Spleen (tissue), 11 donors: ENCODE results near the gene KTI12. TPM values are rescaled to one million over a fixed set of nuclear protein-coding genes. Genes with fewer than 3 reads are reported as not detected.
"Not testable (repeated sequence)": the region's sequence is repeated elsewhere in the genome, so short reads cannot be mapped to it uniquely, and the experiment has no call there.

Source experiments
- DNase-seq: peaks from one replicate; pipeline ENCODE4 v3.0.0-alpha.2; 2020
- H3K27ac ChIP-seq, 8 donors: fragments of 200-600 bp; sonication (generic) in 7 of 8; 1 replicate in 4 of 8; 2 replicates in 4 of 8; pipeline versions ENCODE4 v1.5.0 to v1.8.0; 2016 to 2021; ENCODE audit warnings: inconsistent platforms in 4 of 8, mild to moderate bottlenecking in 4 of 8, moderate library complexity in 1 of 8
- H3K27me3 ChIP-seq, 7 donors: fragments of 200-600 bp; sonication (generic) in 6 of 7; replicated peaks in 1 of 7; 1 replicate in 4 of 7; 2 replicates in 3 of 7; pipeline versions ENCODE4 v1.5.0 to v1.8.0; 2016 to 2021; ENCODE audit warnings: inconsistent platforms in 3 of 7, mild to moderate bottlenecking in 1 of 7
- H3K36me3 ChIP-seq, 6 donors: fragments of 200-600 bp; sonication (generic) in 5 of 6; 1 replicate in 4 of 6; 2 replicates in 2 of 6; pipeline versions ENCODE4 v1.5.0 to v1.8.0; 2016 to 2021; ENCODE audit warnings: inconsistent platforms in 2 of 6
- H3K4me1 ChIP-seq, 6 donors: fragments of 200-600 bp; sonication (generic) in 5 of 6; 1 replicate in 3 of 6; 2 replicates in 3 of 6; pipeline versions ENCODE4 v1.5.0 to v1.8.0; 2016 to 2021; ENCODE audit warnings: inconsistent platforms in 3 of 6
- H3K4me3 ChIP-seq, 8 donors: fragments of 200-600 bp; sonication (generic) in 7 of 8; 1 replicate in 4 of 8; 2 replicates in 4 of 8; pipeline versions ENCODE4 v1.5.0 to v1.8.0; 2016 to 2021; ENCODE audit warnings: inconsistent platforms in 4 of 8, mild to moderate bottlenecking in 4 of 8, moderate library complexity in 2 of 8
- H3K9me3 ChIP-seq, 8 donors: fragments of 200-600 bp; sonication (generic) in 7 of 8; 1 replicate in 4 of 8; 2 replicates in 4 of 8; pipeline versions ENCODE4 v1.5.0 to v1.8.0; 2016 to 2021; ENCODE audit warnings: inconsistent platforms in 4 of 8
- POLR2A ChIP-seq, 3 donors: fragments of 450-650 bp; IDR thresholded peaks; one replicate each; pipeline ENCODE4 v1.5.1; 2017; ENCODE audit warnings: antibody characterized with exemption in 3 of 3, mild to moderate bottlenecking in 1 of 3
- POLR2AphosphoS5 ChIP-seq, 3 donors: sonication (generic); formaldehyde crosslinking; IDR thresholded peaks; one replicate each; pipeline ENCODE4 v1.5.1; 2017; ENCODE audit warnings: antibody characterized with exemption in 3 of 3
- WGBS, 5 donors: extraction: QIAGEN DNeasy Blood & Tissue Kit in 3 of 5; methylation state at CpG; one replicate each; pipeline versions ENCODE4 v1.1.5 to v1.1.7; 2013 to 2018; 5-methylcytosine and 5-hydroxymethylcytosine counted together
- intact Hi-C: fragments of 100-400 bp; cut with DNase I; formaldehyde crosslinking; loops from one replicate; pipeline ENCODE4 v1.15.0; 2023; ENCODE audit warnings: low total_unique reads
- polyA plus RNA-seq, 3 donors: library from polyadenylated mRNA; stranded (reverse); fragments of 200-250 nt; gene quantifications; one replicate each; pipeline ENCODE4 v1.2.1, GENCODE V29; 2013
- total RNA-seq, 7 donors: library from RNA; depleted of rRNA in 3 of 7; stranded (reverse); fragments of >200 nt in 3 of 7; fragmentation: NEBNext Ultra II Directional in 4 of 7; extraction: Animal tissue kit (Norgen Biotek cat#: 25700) in 4 of 7; gene quantifications; one replicate each; pipeline versions ENCODE4 v1.1.0 to v1.2.1, GENCODE V29; 2016 to 2021
- TF ChIP-seq, protein P1 (sequence below), 11 experiments: fragments of 200-600 bp in 7 of 11; fragments of 450-650 bp in 4 of 11; sonication (generic) in 4 of 11; IDR thresholded peaks in 8 of 11; conservative IDR thresholded peaks in 3 of 11; 1 replicate in 7 of 11; 2 replicates in 4 of 11; pipeline versions ENCODE4 v1.4.0 to v1.8.0; 2016 to 2021; ENCODE audit warnings: antibody characterized with exemption in 11 of 11, inconsistent platforms in 4 of 11, mild to moderate bottlenecking in 1 of 11
- donor health status: healthy with polysubstance abuse.
- donor health status: DM: no; HTN: no; CAD: no; lungs with moderate emphysema.
- donor health status: DM: no; HTN: no; CAD: no.
- donor health status: Bipolar disorder and iron deficiency.
- donor health status: healthy.
- donor health status: DM: no; HTN: no; CAD: no.
- donor health status: DM: yes; HTN: yes; CAD: no.

The KTI12 gene
- total and polyA plus RNA-seq, 10 donors = 7.4 to 15.7 (median 9.8) TPM

DNA sequence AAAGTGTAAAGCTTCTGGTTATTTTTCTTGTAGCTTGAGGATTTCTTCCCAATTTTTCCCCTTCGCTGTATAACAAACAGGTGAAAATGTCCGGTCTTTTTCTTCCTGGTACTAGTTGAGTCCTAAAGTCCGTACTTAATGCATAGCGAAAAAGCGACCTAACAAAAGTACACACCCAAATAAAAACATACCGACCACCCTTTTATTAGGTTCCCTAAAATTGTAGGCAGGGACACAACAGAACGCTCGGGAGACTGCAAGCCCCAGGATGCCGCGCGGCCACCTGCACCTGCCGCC lies 22.2 kb upstream of the KTI12 start:
- WGBS, 5 donors = 0% methylated on average over 8 to 12 of the region's 12 CpGs
- H3K36me3 ChIP-seq = peaks cover 0 to 41% (median 14%) of the 10 kb centered on the region in 6 donors

GRCh38 chr1:52055066-52055865 lies 21.7 kb upstream of the KTI12 start, which contains the start of gene TXNDC12:
TSS of gene TXNDC12 (minus strand) at chr1:52055191. CDS start at chr1:52055096, 95 bp downstream.
- DNase-seq = peak; percentile 93
- 0 to 1% (median 1%) methylated on average over 43 to 45 of the region's 45 CpGs for WGBS, 5 donors
- peak within 1 kb of the TSS; percentile 83 to 96 (median 93) for H3K4me3 ChIP-seq
- H3K36me3 ChIP-seq = peaks cover 0 to 41% (median 9%) of the 10 kb centered on the region in 6 donors
- no peaks in the 10 kb centered on the region for H3K27me3 ChIP-seq
- H3K4me1 ChIP-seq = peaks cover 36 to 80% (median 54%) of the 10 kb centered on the region in 6 donors
- peak within 1 kb of the TSS; percentile 90 to 95 (median 95) for H3K27ac ChIP-seq
- intact Hi-C loops = no loop called here
- TF ChIP-seq POLR2A (IDR thresholded peaks at IDR 0.05) (peak in 1 of 3 donors; percentile 31), POLR2AphosphoS5 (IDR thresholded peaks at IDR 0.05) (peak; percentile 91 to 93 (median 93))
- TF ChIP-seq, protein P1, sequence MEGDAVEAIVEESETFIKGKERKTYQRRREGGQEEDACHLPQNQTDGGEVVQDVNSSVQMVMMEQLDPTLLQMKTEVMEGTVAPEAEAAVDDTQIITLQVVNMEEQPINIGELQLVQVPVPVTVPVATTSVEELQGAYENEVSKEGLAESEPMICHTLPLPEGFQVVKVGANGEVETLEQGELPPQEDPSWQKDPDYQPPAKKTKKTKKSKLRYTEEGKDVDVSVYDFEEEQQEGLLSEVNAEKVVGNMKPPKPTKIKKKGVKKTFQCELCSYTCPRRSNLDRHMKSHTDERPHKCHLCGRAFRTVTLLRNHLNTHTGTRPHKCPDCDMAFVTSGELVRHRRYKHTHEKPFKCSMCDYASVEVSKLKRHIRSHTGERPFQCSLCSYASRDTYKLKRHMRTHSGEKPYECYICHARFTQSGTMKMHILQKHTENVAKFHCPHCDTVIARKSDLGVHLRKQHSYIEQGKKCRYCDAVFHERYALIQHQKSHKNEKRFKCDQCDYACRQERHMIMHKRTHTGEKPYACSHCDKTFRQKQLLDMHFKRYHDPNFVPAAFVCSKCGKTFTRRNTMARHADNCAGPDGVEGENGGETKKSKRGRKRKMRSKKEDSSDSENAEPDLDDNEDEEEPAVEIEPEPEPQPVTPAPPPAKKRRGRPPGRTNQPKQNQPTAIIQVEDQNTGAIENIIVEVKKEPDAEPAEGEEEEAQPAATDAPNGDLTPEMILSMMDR (IDR thresholded peaks at IDR 0.05 in 8 of 11, conservative IDR thresholded peaks at IDR 0.05 in 3 of 11) = no peak
- no peaks in the 10 kb centered on the region for H3K9me3 ChIP-seq

More for the DNA sequence above, 22.2 kb upstream of the KTI12 start:
- Histone ChIP-seq H3K9me3 (no peaks in the 10 kb centered on the region), H3K27me3 (no peaks in the 10 kb centered on the region), H3K4me1 (peaks cover 36 to 78% (median 53%) of the 10 kb centered on the region in 6 donors), H3K4me3 (peak overlapping the region; percentile 83 to 96 (median 93)), H3K27ac (peak overlapping the region; percentile 90 to 95 (median 95))
- DNase-seq = no peak
- intact Hi-C loops = no loop called here
- TF ChIP-seq, protein P1 (IDR thresholded peaks at IDR 0.05 in 8 of 11, conservative IDR thresholded peaks at IDR 0.05 in 3 of 11) = no peak
- TF ChIP-seq POLR2A (IDR thresholded peaks at IDR 0.05) = no peak
- TF ChIP-seq POLR2AphosphoS5 (IDR thresholded peaks at IDR 0.05) = no peak

GRCh38 chr1:52054496-52055065 lies 21.0 kb upstream of the KTI12 start:
- intact Hi-C loops = no loop called here
- WGBS, 5 donors = 3 to 8% (median 5%) methylated on average over 13 of the region's 13 CpGs
- H3K27me3 ChIP-seq = no peaks in the 10 kb centered on the region
- H3K36me3 ChIP-seq = peaks cover 0 to 34% (median 6%) of the 10 kb centered on the region in 6 donors
- no peaks in the 10 kb centered on the region for H3K9me3 ChIP-seq
- peaks cover 35 to 73% (median 49%) of the 10 kb centered on the region in 6 donors for H3K4me1 ChIP-seq
- no peak for TF ChIP-seq POLR2AphosphoS5 (IDR thresholded peaks at IDR 0.05)
- TF ChIP-seq, protein P1 (IDR thresholded peaks at IDR 0.05 in 8 of 11, conservative IDR thresholded peaks at IDR 0.05 in 3 of 11) = no peak
- no peak for TF ChIP-seq POLR2A (IDR thresholded peaks at IDR 0.05)
- H3K27ac ChIP-seq = peak overlapping the region; percentile 78 to 95 (median 95)
- no peak for DNase-seq
- peak overlapping the region; percentile 83 to 96 (median 93) for H3K4me3 ChIP-seq

- no peak for DNase-seq
- H3K36me3 ChIP-seq = peaks cover 0 to 31% (median 6%) of the 10 kb centered on the region in 6 donors
- peak overlapping the region in 1 of 8 donors; percentile 95 for H3K27ac ChIP-seq
- peaks cover 29 to 66% (median 42%) of the 10 kb centered on the region in 6 donors for H3K4me1 ChIP-seq
- no peaks in the 10 kb centered on the region for H3K9me3 ChIP-seq
- peak overlapping the region in 5 of 8 donors; percentile 88 to 96 (median 94) for H3K4me3 ChIP-seq
- intact Hi-C loops = no loop called here
- 89 to 98% (median 94%) methylated on average over 1 of the region's 1 CpG for WGBS, 5 donors
- H3K27me3 ChIP-seq = no peaks in the 10 kb centered on the region
- TF ChIP-seq POLR2AphosphoS5 (IDR thresholded peaks at IDR 0.05) (no peak), POLR2A (IDR thresholded peaks at IDR 0.05) (no peak)
- TF ChIP-seq, protein P1 (IDR thresholded peaks at IDR 0.05 in 8 of 11, conservative IDR thresholded peaks at IDR 0.05 in 3 of 11) = no peak
Observed at GRCh38 chr1:52053862-52054261, 20.3 kb upstream of the KTI12 start.

- DNase-seq, H3K27ac ChIP-seq, intact Hi-C loops, H3K4me3 ChIP-seq, H3K9me3 ChIP-seq, H3K27me3 ChIP-seq: not testable (repeated sequence)
- 85 to 99% (median 92%) methylated on average over 4 of the region's 4 CpGs for whole genome bisulfite sequencing, 5 donors
- Histone ChIP-seq H3K4me1 (peaks cover 9 to 30% (median 13%) of the 10 kb centered on the region in 6 donors), H3K36me3 (peaks cover 0 to 55% (median 6%) of the 10 kb centered on the region in 6 donors)
Observed at GRCh38 chr1:52049337-52049736, 15.7 kb upstream of the KTI12 start.

GRCh38 chr1:52045666-52046195 lies 12.1 kb upstream of the KTI12 start:
- H3K27ac ChIP-seq, H3K27me3 ChIP-seq, H3K9me3 ChIP-seq, DNase-seq, H3K4me3 ChIP-seq, H3K4me1 ChIP-seq, intact Hi-C loops: not testable (repeated sequence)
- WGBS, 5 donors = 92 to 99% (median 97%) methylated on average over 4 of the region's 4 CpGs
- peaks cover 0 to 42% (median 7%) of the 10 kb centered on the region in 6 donors for H3K36me3 ChIP-seq
